Embryonic facial prominence (tissue), 1 donor: ENCODE results near the gene BRMS1.

Source experiments
- DNase-seq: peaks from one replicate; pipeline ENCODE4 v3.0.0-alpha.2; 2016; ENCODE audit errors: extremely low spot score

The BRMS1 gene

GRCh38 chr11:66337103-66337899, 7.6 kb downstream of the BRMS1 start:
- no peak for DNase-seq

- DNase-seq, result no peak
Measured at GRCh38 chr11:66336234-66337102, 8.4 kb downstream of the BRMS1 start, which contains the start of gene RIN1. Gene RIN1, minus strand, starts transcription at chr11:66336434. Its CDS starts 32 bp downstream, at chr11:66336402.

- DNase-seq, result no peak
Measured at GRCh38 chr11:66335531-66336233, 9.2 kb downstream of the BRMS1 start.

GRCh38 chr11:66334605-66335442, 10.1 kb downstream of the BRMS1 start:
- no peak for DNase-seq

GRCh38 chr11:66333896-66334604, 10.9 kb downstream of the BRMS1 start:
- no peak for DNase-seq

GRCh38 chr11:66333220-66333877, 11.6 kb downstream of the BRMS1 start:
- no peak for DNase-seq

GRCh38 chr11:66332371-66333219, 12.3 kb downstream of the BRMS1 start:
- no peak for DNase-seq

GRCh38 chr11:66331542-66332370, 13.1 kb downstream of the BRMS1 start:
- no peak for DNase-seq

GRCh38 chr11:66330931-66331330, 14.0 kb downstream of the BRMS1 start:
- no peak for DNase-seq

GRCh38 chr11:66329165-66329673, 15.7 kb downstream of the BRMS1 start:
- DNase-seq, result no peak

- DNase-seq, result no peak
Measured at GRCh38 chr11:66328302-66329144, 16.4 kb downstream of the BRMS1 start.

- DNase-seq, result no peak
Measured at GRCh38 chr11:66328031-66328301, 16.9 kb downstream of the BRMS1 start.

- DNase-seq, result no peak
Measured at GRCh38 chr11:66327171-66328030, 17.5 kb downstream of the BRMS1 start.

GRCh38 chr11:66326261-66327111, 18.4 kb downstream of the BRMS1 start:
- no peak for DNase-seq

- no peak for DNase-seq
Measured at GRCh38 chr11:66325263-66325671, 19.6 kb downstream of the BRMS1 start.
